ENCODE data around the gene RHBDD1.
A peak's percentile ranks its signal among the peaks of the same experiment; 100 is the strongest.

The RHBDD1 gene

GRCh38 chr2:226977775-226978190, 141.9 kb downstream of the RHBDD1 start:
- no peak for DNase-seq
- H3K4me1 ChIP-seq (ENCODE audit: control insufficient read depth, low read depth, low read length), result no peaks in the 10 kb centered on the region
- no peak overlapping the region for H3K4me2 ChIP-seq (ENCODE audit: low read length)
- H4K8ac ChIP-seq (ENCODE audit: low read depth, low read length), result no peak overlapping the region
- H3K56ac ChIP-seq (ENCODE audit: low read length), result no peak overlapping the region
- H3K9ac ChIP-seq (ENCODE audit: low read length), result no peak overlapping the region
- no peak overlapping the region for H2BK120ac ChIP-seq (ENCODE audit: low read depth, low read length)
- no peaks in the 10 kb centered on the region for H3K36me3 ChIP-seq (ENCODE audit: control insufficient read depth, insufficient read depth, low read length)
- H2BK15ac ChIP-seq (replicated peaks; ENCODE audit: low read depth), result no peak overlapping the region
- no peak overlapping the region for H3K27ac ChIP-seq (ENCODE audit: low read depth, low read length)
- no peak overlapping the region for H3K4ac ChIP-seq (ENCODE audit: low read depth, low read length)
- H2BK5ac ChIP-seq (ENCODE audit: low read length), result no peak overlapping the region
- H3K79me1 ChIP-seq (ENCODE audit: low read length), result no peaks in the 10 kb centered on the region
- H3K23ac ChIP-seq (ENCODE audit: low read length), result no peak overlapping the region
- no peak overlapping the region for H3K18ac ChIP-seq (ENCODE audit: low read length)
- no peaks in the 10 kb centered on the region for H3K27me3 ChIP-seq (ENCODE audit: insufficient read depth, low read length, poor library complexity)
- H4K5ac ChIP-seq (ENCODE audit: low read length), result no peak overlapping the region
- no peak overlapping the region for H2AK5ac ChIP-seq (ENCODE audit: low read length)
- no peaks in the 10 kb centered on the region for H3K79me2 ChIP-seq (ENCODE audit: control insufficient read depth, insufficient read depth, low read length)
- WGBS (ENCODE audit: extremely low coverage, insufficient coverage, low lambda C conversion rate), result no CpG with 5 or more reads among the region's 2 CpGs
- no peak overlapping the region for H3K4me3 ChIP-seq (ENCODE audit: low read length)

- Histone ChIP-seq H4K5ac (ENCODE audit: low read length) (no peak overlapping the region), H3K9ac (ENCODE audit: low read length) (no peak overlapping the region), H3K27me3 (ENCODE audit: insufficient read depth, low read length, poor library complexity) (no peaks in the 10 kb centered on the region), H3K27ac (ENCODE audit: low read depth, low read length) (no peak overlapping the region), H3K36me3 (ENCODE audit: control insufficient read depth, insufficient read depth, low read length) (no peaks in the 10 kb centered on the region), H3K4ac (ENCODE audit: low read depth, low read length) (no peak overlapping the region), H3K79me2 (ENCODE audit: control insufficient read depth, insufficient read depth, low read length) (no peaks in the 10 kb centered on the region), H2BK15ac (replicated peaks; ENCODE audit: low read depth) (no peak overlapping the region), H2BK120ac (ENCODE audit: low read depth, low read length) (no peak overlapping the region), H3K23ac (ENCODE audit: low read length) (no peak overlapping the region), H3K4me3 (ENCODE audit: low read length) (no peak overlapping the region), H3K79me1 (ENCODE audit: low read length) (no peaks in the 10 kb centered on the region), H3K18ac (ENCODE audit: low read length) (no peak overlapping the region), H3K4me1 (ENCODE audit: control insufficient read depth, low read depth, low read length) (no peaks in the 10 kb centered on the region), H3K4me2 (ENCODE audit: low read length) (no peak overlapping the region), H4K8ac (ENCODE audit: low read depth, low read length) (no peak overlapping the region), H3K56ac (ENCODE audit: low read length) (no peak overlapping the region), H2AK5ac (ENCODE audit: low read length) (no peak overlapping the region), H2BK5ac (ENCODE audit: low read length) (no peak overlapping the region)
- DNase-seq, result no peak
- no CpG with 5 or more reads among the region's 7 CpGs for WGBS (ENCODE audit: extremely low coverage, insufficient coverage, low lambda C conversion rate)
Measured at GRCh38 chr2:226978300-226978699, 142.4 kb downstream of the RHBDD1 start.

GRCh38 chr2:226979004-226979403, 143.2 kb downstream of the RHBDD1 start:
- Histone ChIP-seq H3K56ac (ENCODE audit: low read length) (no peak overlapping the region), H4K8ac (ENCODE audit: low read depth, low read length) (no peak overlapping the region), H2AK5ac (ENCODE audit: low read length) (no peak overlapping the region), H3K4me3 (ENCODE audit: low read length) (no peak overlapping the region), H2BK120ac (ENCODE audit: low read depth, low read length) (no peak overlapping the region), H3K4me2 (ENCODE audit: low read length) (no peak overlapping the region), H3K9ac (ENCODE audit: low read length) (no peak overlapping the region), H4K5ac (ENCODE audit: low read length) (no peak overlapping the region), H3K4me1 (ENCODE audit: control insufficient read depth, low read depth, low read length) (no peaks in the 10 kb centered on the region), H3K23ac (ENCODE audit: low read length) (no peak overlapping the region), H3K27me3 (ENCODE audit: insufficient read depth, low read length, poor library complexity) (no peaks in the 10 kb centered on the region), H3K4ac (ENCODE audit: low read depth, low read length) (no peak overlapping the region), H3K79me2 (ENCODE audit: control insufficient read depth, insufficient read depth, low read length) (no peaks in the 10 kb centered on the region), H2BK5ac (ENCODE audit: low read length) (no peak overlapping the region), H3K79me1 (ENCODE audit: low read length) (peaks cover 2% of the 10 kb centered on the region), H3K18ac (ENCODE audit: low read length) (no peak overlapping the region), H3K27ac (ENCODE audit: low read depth, low read length) (no peak overlapping the region), H3K36me3 (ENCODE audit: control insufficient read depth, insufficient read depth, low read length) (no peaks in the 10 kb centered on the region), H2BK15ac (replicated peaks; ENCODE audit: low read depth) (no peak overlapping the region)
- DNase-seq, result peak; percentile 57
- WGBS (ENCODE audit: extremely low coverage, insufficient coverage, low lambda C conversion rate), result no CpG with 5 or more reads among the region's 4 CpGs

GRCh38 chr2:226981791-226982326, 146.0 kb downstream of the RHBDD1 start:
- WGBS (ENCODE audit: extremely low coverage, insufficient coverage, low lambda C conversion rate), result no CpG with 5 or more reads among the region's 3 CpGs
- H4K5ac ChIP-seq (ENCODE audit: low read length), result no peak overlapping the region
- H2BK120ac ChIP-seq (ENCODE audit: low read depth, low read length), result no peak overlapping the region
- H3K4ac ChIP-seq (ENCODE audit: low read depth, low read length), result no peak overlapping the region
- no peak overlapping the region for H2BK15ac ChIP-seq (replicated peaks; ENCODE audit: low read depth)
- no peak overlapping the region for H3K9ac ChIP-seq (ENCODE audit: low read length)
- H2AK5ac ChIP-seq (ENCODE audit: low read length), result no peak overlapping the region
- H2BK5ac ChIP-seq (ENCODE audit: low read length), result no peak overlapping the region
- no peak overlapping the region for H3K18ac ChIP-seq (ENCODE audit: low read length)
- no peaks in the 10 kb centered on the region for H3K27me3 ChIP-seq (ENCODE audit: insufficient read depth, low read length, poor library complexity)
- H3K4me2 ChIP-seq (ENCODE audit: low read length), result no peak overlapping the region
- DNase-seq, result peak; percentile 51
- no peak overlapping the region for H3K23ac ChIP-seq (ENCODE audit: low read length)
- no peaks in the 10 kb centered on the region for H3K79me2 ChIP-seq (ENCODE audit: control insufficient read depth, insufficient read depth, low read length)
- peaks cover 7% of the 10 kb centered on the region for H3K4me1 ChIP-seq (ENCODE audit: control insufficient read depth, low read depth, low read length)
- H3K4me3 ChIP-seq (ENCODE audit: low read length), result no peak overlapping the region
- H3K79me1 ChIP-seq (ENCODE audit: low read length), result peaks cover 2% of the 10 kb centered on the region
- H4K8ac ChIP-seq (ENCODE audit: low read depth, low read length), result no peak overlapping the region
- no peak overlapping the region for H3K56ac ChIP-seq (ENCODE audit: low read length)
- no peak overlapping the region for H3K27ac ChIP-seq (ENCODE audit: low read depth, low read length)
- no peaks in the 10 kb centered on the region for H3K36me3 ChIP-seq (ENCODE audit: control insufficient read depth, insufficient read depth, low read length)

GRCh38 chr2:226983895-226984749, 148.3 kb downstream of the RHBDD1 start:
- DNase-seq, result peak; percentile 67
- H3K18ac ChIP-seq (ENCODE audit: low read length), result peak overlapping the region; percentile 52

More at GRCh38 chr2:226983895-226984749, 148.3 kb downstream of the RHBDD1 start:
- Histone ChIP-seq H2BK15ac (replicated peaks; ENCODE audit: low read depth) (no peak overlapping the region), H2BK5ac (ENCODE audit: low read length) (peak overlapping the region; percentile 67), H4K8ac (ENCODE audit: low read depth, low read length) (no peak overlapping the region), H2AK5ac (ENCODE audit: low read length) (no peak overlapping the region), H3K36me3 (ENCODE audit: control insufficient read depth, insufficient read depth, low read length) (no peaks in the 10 kb centered on the region), H3K79me1 (ENCODE audit: low read length) (peaks cover 2% of the 10 kb centered on the region), H3K4me3 (ENCODE audit: low read length) (no peak overlapping the region), H3K4ac (ENCODE audit: low read depth, low read length) (peak overlapping the region; percentile 18), H3K27me3 (ENCODE audit: insufficient read depth, low read length, poor library complexity) (no peaks in the 10 kb centered on the region), H3K9ac (ENCODE audit: low read length) (no peak overlapping the region), H4K5ac (ENCODE audit: low read length) (no peak overlapping the region), H3K79me2 (ENCODE audit: control insufficient read depth, insufficient read depth, low read length) (no peaks in the 10 kb centered on the region), H3K56ac (ENCODE audit: low read length) (peak overlapping the region; percentile 37), H3K27ac (ENCODE audit: low read depth, low read length) (no peak overlapping the region), H2BK120ac (ENCODE audit: low read depth, low read length) (no peak overlapping the region), H3K23ac (ENCODE audit: low read length) (no peak overlapping the region), H3K4me2 (ENCODE audit: low read length) (no peak overlapping the region), H3K4me1 (ENCODE audit: control insufficient read depth, low read depth, low read length) (peaks cover 7% of the 10 kb centered on the region)
- WGBS (ENCODE audit: extremely low coverage, insufficient coverage, low lambda C conversion rate), result no CpG with 5 or more reads among the region's 12 CpGs
